Endothelial cell of umbilical vein (primary cell): ENCODE results near the gene ARGLU1. TPM values are rescaled to one million over a fixed set of nuclear protein-coding genes. Genes with fewer than 3 reads are reported as not detected.

ENCODE experiments used
- BruUV-seq: library from RNA; stranded (reverse); fragments of 400-500 nt; replicated peaks from 2 replicates; lab custom pipeline; 2021; lab: Mats Ljungman, UMichigan
- CTCF ChIA-PET: fragments of 300-600, 350-600 bp; sonication (Branson Sonifier 250); formaldehyde crosslinking; loops from one replicate; lab custom pipeline; 2021; ENCODE audit warnings: antibody characterized with exemption, inconsistent platforms; lab: Charles Lee
- POLR2A ChIA-PET: fragments of 300-600, 350-600 bp; sonication (Branson Sonifier 250); formaldehyde crosslinking; loops from one replicate; lab custom pipeline; 2021; ENCODE audit warnings: antibody characterized with exemption, inconsistent platforms; lab: Charles Lee
- DNase-seq: peaks from one replicate; pipeline ENCODE4 v3.0.0-alpha.2; 2011; ENCODE audit warnings: low read depth, low spot score
- FAIRE-seq: peaks from 2 replicates; lab custom pipeline; 2011; peaks lifted over from hg19 to GRCh38; lab: Jason Lieb, UNC
- H2AFZ ChIP-seq: 2 replicates; pipeline ENCODE4 v1.6.0; 2012; ENCODE audit warnings: low read depth, low read length, control low read depth, inconsistent platforms
- H3K27ac ChIP-seq: 2 replicates; pipeline ENCODE4 v1.5.1; 2011; ENCODE audit warnings: low read depth, mild to moderate bottlenecking, control low read depth, low read length, moderate library complexity; ENCODE audit not compliant: insufficient read depth
- H3K27me3 ChIP-seq, 2 experiments: 2 replicates each; pipeline versions ENCODE4 v1.6.0 to v1.6.1; 2011; ENCODE audit warnings: low read length in 2 of 2, mixed read lengths in 1 of 2; ENCODE audit not compliant: control insufficient read depth in 2 of 2, insufficient read depth in 2 of 2
- H3K36me3 ChIP-seq, 2 experiments: 2 replicates in 1 of 2; 3 replicates in 1 of 2; pipeline ENCODE4 v1.5.1; 2011; ENCODE audit warnings: low read length in 2 of 2, mild to moderate bottlenecking in 1 of 2, moderate library complexity in 1 of 2; ENCODE audit not compliant: control insufficient read depth in 2 of 2, insufficient read depth in 2 of 2; ENCODE audit errors: extremely low read depth in 1 of 2
- H3K4me1 ChIP-seq: 3 replicates; pipeline ENCODE4 v1.5.1; 2011; ENCODE audit warnings: mild to moderate bottlenecking, low read length; ENCODE audit not compliant: control insufficient read depth, insufficient read depth; ENCODE audit errors: extremely low read depth
- H3K4me2 ChIP-seq: 2 replicates; pipeline ENCODE4 v1.6.1; 2011; ENCODE audit warnings: low read length, control low read depth, mixed read lengths; ENCODE audit not compliant: insufficient read depth
- H3K4me3 ChIP-seq, 3 experiments: fragments of 200-600 bp in 1 of 3; sonication (generic), shearing (Covaris generic) in 1 of 3; replicated peaks in 1 of 3; 2 replicates each; pipeline ENCODE4 v1.5.1; 2011 to 2016; ENCODE audit warnings: control low read depth in 3 of 3, low read length in 3 of 3, mild to moderate bottlenecking in 2 of 3, inconsistent platforms in 1 of 3, low read depth in 1 of 3, moderate library complexity in 1 of 3; ENCODE audit not compliant: insufficient read depth in 1 of 3
- H3K79me2 ChIP-seq: 2 replicates; pipeline ENCODE4 v1.6.0; 2012; ENCODE audit warnings: low read length, inconsistent platforms; ENCODE audit not compliant: control insufficient read depth, insufficient read depth
- H3K9ac ChIP-seq: replicated peaks from 2 replicates; pipeline ENCODE3; 2011; ENCODE audit warnings: low read length, control low read depth; ENCODE audit not compliant: insufficient read depth; ENCODE audit errors: extremely low read depth
- H3K9me1 ChIP-seq: replicated peaks from 3 replicates; pipeline ENCODE4 v1.6.0; 2011; ENCODE audit warnings: mild to moderate bottlenecking, low read length; ENCODE audit not compliant: control insufficient read depth, insufficient read depth; ENCODE audit errors: extremely low read depth
- H3K9me3 ChIP-seq: replicated peaks from 2 replicates; pipeline ENCODE4 v1.5.1; 2012; ENCODE audit warnings: low read length, inconsistent platforms; ENCODE audit not compliant: control insufficient read depth, insufficient read depth
- H4K20me1 ChIP-seq: replicated peaks from 2 replicates; pipeline ENCODE3; 2011; ENCODE audit warnings: mild to moderate bottlenecking, low read length; ENCODE audit not compliant: control insufficient read depth, insufficient read depth; ENCODE audit errors: extremely low read depth
- CTCF ChIP-seq, 2 donors: IDR thresholded peaks; 1 replicate in 1 of 2; 2 replicates in 1 of 2; pipeline ENCODE4 v1.5.1; 2011; ENCODE audit warnings: low read length in 2 of 2, mild to moderate bottlenecking in 2 of 2, moderate library complexity in 2 of 2, control low read depth in 1 of 2, inconsistent platforms in 1 of 2, low read depth in 1 of 2; ENCODE audit not compliant: insufficient read depth in 1 of 2; ENCODE audit errors: extremely low read depth in 1 of 2
- JUN ChIP-seq: IDR thresholded peaks from 2 replicates; pipeline ENCODE4 v1.6.1; 2011; ENCODE audit warnings: borderline replicate concordance, low read depth; ENCODE audit not compliant: insufficient read length, insufficient read depth
- MAX ChIP-seq: IDR thresholded peaks from 2 replicates; pipeline ENCODE4 v1.6.1; 2011; ENCODE audit not compliant: insufficient read depth, insufficient read length
- POLR2A ChIP-seq: IDR thresholded peaks from 2 replicates; pipeline ENCODE4 v1.6.1; 2012; ENCODE audit warnings: low read depth, mild to moderate bottlenecking, control low read depth, low read length
- POLR2AphosphoS5 ChIP-seq: IDR thresholded peaks from 2 replicates; pipeline ENCODE4 v1.6.1; 2012; ENCODE audit warnings: low read depth, mild to moderate bottlenecking, control low read depth, low read length, moderate library complexity; ENCODE audit not compliant: insufficient read depth
- dilution Hi-C: fragments of 300-500 bp; cut with MboI; formaldehyde crosslinking; loops from one replicate; pipeline ENCODE4 v1.15.0; 2019; ENCODE audit warnings: low sequenced_read_pairs; ENCODE audit not compliant: extremely low pct_ligation_motif_present
- intact Hi-C: fragments of 100-400 bp; cut with micrococcal nuclease; formaldehyde crosslinking; loops from one replicate; pipeline ENCODE4 v1.10.0; 2022
- polyA plus RNA-seq, 4 experiments: library from polyadenylated mRNA; depleted of rRNA in 3 of 4; stranded (reverse) in 3 of 4; unstranded in 1 of 4; fragments of >200 nt; gene quantifications; 2 replicates each; pipeline versions ENCODE4 v1.2.1 to v1.2.3, GENCODE V29; 2011 to 2012; ENCODE audit warnings: missing spikeins in 1 of 4
- total RNA-seq: library from RNA; stranded (reverse); gene quantifications from 2 replicates; pipeline ENCODE4 v1.2.3, GENCODE V29; 2021

The ARGLU1 gene
- total and polyA plus RNA-seq, 2 donors (not counting 3 experiments of a cell fraction or from before 2014, with no cell fraction given) = 44.4 to 111 TPM

DNA sequence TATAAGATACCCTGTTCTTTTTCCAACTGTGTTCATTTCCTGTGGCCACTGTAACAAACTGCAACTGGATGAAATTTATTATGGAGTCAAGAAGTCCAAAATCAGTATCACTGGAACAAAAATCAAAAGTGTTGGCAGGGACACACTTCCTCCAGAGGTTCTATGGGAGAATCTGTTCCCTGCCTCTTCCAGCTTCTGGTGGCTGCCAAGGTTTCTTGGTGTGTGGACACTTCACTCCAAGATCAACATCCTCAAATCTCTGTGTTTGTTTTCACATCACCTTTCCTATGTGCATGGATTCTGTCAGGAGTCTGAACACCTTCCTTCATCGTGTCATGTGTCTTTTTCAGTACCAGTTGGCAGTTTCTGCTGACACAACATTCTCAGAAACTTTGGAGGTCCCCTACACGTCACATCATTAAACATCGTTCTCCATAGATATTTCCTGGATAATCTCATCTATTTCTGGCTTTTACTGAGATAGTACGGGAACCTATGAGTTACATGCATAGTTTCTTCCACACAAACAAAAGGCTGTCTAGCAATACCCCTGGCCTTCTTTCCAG lies 17.3 kb downstream of the ARGLU1 start:
- Histone ChIP-seq H3K27me3 (no peaks in the 10 kb centered on the region), H3K4me3 (no peak overlapping the region), H2AFZ (no peak overlapping the region), H3K4me2 (no peak overlapping the region), H3K79me2 (peaks cover 98% of the 10 kb centered on the region), H3K9ac (no peak overlapping the region), H4K20me1 (peaks cover 20% of the 10 kb centered on the region), H3K4me1 (no peaks in the 10 kb centered on the region), H3K36me3 (peaks cover 5 to 24% of the 10 kb centered on the region in 2 experiments), H3K9me3 (no peaks in the 10 kb centered on the region), H3K27ac (no peak overlapping the region), H3K9me1 (no peaks in the 10 kb centered on the region)
- TF ChIP-seq MAX (no peak), CTCF (IDR thresholded peaks at IDR 0.05; ENCODE audit: extremely low read depth in 1 of 2, insufficient read depth in 1 of 2, low read depth in 1 of 2, low read length in 2 of 2) (no peak), POLR2AphosphoS5 (no peak)
- dilution Hi-C loops = no loop called here
- no TSS peak for BruUV-seq
- no peak for DNase-seq
- POLR2A ChIA-PET = no interaction called here
- FAIRE-seq = no peak
- CTCF ChIA-PET = interaction anchor here (1.1 to 1.4 kb wide), 3 partner anchors 8 to 69 kb away, joined by 3 to 4 read pairs (median 3); no protein-coding TSS in a partner anchor
- intact Hi-C loops = no loop called here

DNA sequence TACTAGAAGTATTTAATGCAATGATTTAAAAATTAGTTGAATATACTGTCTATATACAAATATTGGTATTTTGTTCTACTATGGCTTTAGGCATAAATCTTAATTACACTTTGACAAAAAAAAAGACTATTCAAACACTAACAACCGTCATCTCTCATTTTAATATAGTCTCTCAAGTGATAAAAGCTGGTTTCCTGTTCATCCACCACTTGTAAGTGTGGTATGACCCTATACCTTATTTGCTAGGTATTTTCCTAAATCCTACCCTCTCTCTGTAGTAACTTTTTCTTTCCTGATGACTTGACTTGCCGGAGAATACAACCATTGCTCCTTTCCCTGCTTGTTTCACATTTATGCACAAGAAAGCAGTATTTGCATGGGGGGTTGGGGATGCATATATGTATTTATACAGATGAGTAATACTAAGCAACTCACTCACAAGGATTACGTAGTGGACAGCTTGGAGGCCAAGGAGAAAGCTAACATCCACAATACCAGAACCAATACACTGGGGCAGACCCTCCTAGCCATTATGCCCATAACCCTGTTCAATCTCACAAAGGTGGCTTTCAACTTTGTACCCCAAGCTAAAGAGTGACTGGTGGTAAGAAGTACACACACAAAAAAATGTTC lies 19.8 kb downstream of the ARGLU1 start:
- dilution Hi-C loops = no loop called here
- H3K9me3 ChIP-seq = no peaks in the 10 kb centered on the region
- H3K4me3 ChIP-seq = no peak overlapping the region
- peaks cover 22% of the 10 kb centered on the region for H4K20me1 ChIP-seq
- no peak overlapping the region for H3K9ac ChIP-seq
- peaks cover 2% of the 10 kb centered on the region for H3K4me1 ChIP-seq
- no peak for FAIRE-seq
- H3K36me3 ChIP-seq = peaks cover 4 to 16% of the 10 kb centered on the region in 2 experiments
- TF ChIP-seq CTCF (IDR thresholded peaks at IDR 0.05; ENCODE audit: extremely low read depth in 1 of 2, insufficient read depth in 1 of 2, low read depth in 1 of 2, low read length in 2 of 2) (no peak), JUN (no peak), POLR2A (no peak)
- CTCF ChIA-PET = interaction anchor here (1.0 kb wide), 1 partner anchor 12 kb away, joined by 4 read pairs; no protein-coding TSS in a partner anchor
- H3K79me2 ChIP-seq = peaks cover 87% of the 10 kb centered on the region
- intact Hi-C loops = no loop called here
- H3K27me3 ChIP-seq = no peaks in the 10 kb centered on the region
- H3K9me1 ChIP-seq = no peaks in the 10 kb centered on the region
- no peak overlapping the region for H3K27ac ChIP-seq
- H3K4me2 ChIP-seq = no peak overlapping the region
- POLR2A ChIA-PET = no interaction called here
- no peak for DNase-seq
- no TSS peak for BruUV-seq
- no peak overlapping the region for H2AFZ ChIP-seq
